Osteoblast (primary cell): Measurements from ENCODE around the gene IFT43. TPM values are rescaled to one million over a fixed set of nuclear protein-coding genes. Genes with fewer than 3 reads are reported as not detected.

ENCODE experiments used
- DNase-seq: peaks from one replicate; pipeline ENCODE4 v3.0.0; 2011; ENCODE audit warnings: low spot score, mixed read lengths; ENCODE audit not compliant: insufficient read length; ENCODE audit errors: missing footprints
- H2AFZ ChIP-seq: 2 replicates; pipeline ENCODE4 v1.6.0; 2011; ENCODE audit warnings: mild to moderate bottlenecking, low read length
- H3K27ac ChIP-seq: 2 replicates; pipeline ENCODE4 v1.5.1; 2011; ENCODE audit warnings: mild to moderate bottlenecking, low read depth, low read length, moderate library complexity
- H3K27me3 ChIP-seq: 2 replicates; pipeline ENCODE4 v1.6.0; 2012; ENCODE audit warnings: mild to moderate bottlenecking, control low read depth, inconsistent platforms, low read length, moderate library complexity; ENCODE audit not compliant: insufficient read depth
- H3K36me3 ChIP-seq: 2 replicates; pipeline ENCODE4 v1.5.1; 2011; ENCODE audit warnings: mild to moderate bottlenecking, low read length, control low read depth, moderate library complexity; ENCODE audit not compliant: insufficient read depth
- H3K4me1 ChIP-seq: 2 replicates; pipeline ENCODE4 v1.5.1; 2011; ENCODE audit warnings: mild to moderate bottlenecking, low read length, control low read depth, moderate library complexity; ENCODE audit not compliant: insufficient read depth
- H3K4me2 ChIP-seq: 2 replicates; pipeline ENCODE4 v1.6.0; 2011; ENCODE audit warnings: mild to moderate bottlenecking, low read length; ENCODE audit not compliant: insufficient read depth
- H3K4me3 ChIP-seq: fragments of 200-600 bp; sonication (generic); 3 replicates; pipeline ENCODE4 v1.5.1; 2012; ENCODE audit warnings: mild to moderate bottlenecking, low read length, inconsistent platforms; ENCODE audit not compliant: insufficient read depth
- H3K79me2 ChIP-seq: 2 replicates; pipeline ENCODE4 v1.6.0; 2012; ENCODE audit warnings: mild to moderate bottlenecking, low read length, control low read depth, inconsistent platforms; ENCODE audit not compliant: insufficient read depth
- H3K9me3 ChIP-seq: 2 replicates; pipeline ENCODE4 v1.5.1; 2011; ENCODE audit warnings: low read depth, low read length, control low read depth
- H4K20me1 ChIP-seq: 2 replicates; pipeline ENCODE4 v1.6.0; 2012; ENCODE audit warnings: mild to moderate bottlenecking, low read length, control low read depth; ENCODE audit not compliant: insufficient read depth
- total RNA-seq: library from RNA; depleted of rRNA; stranded (reverse); fragments of >200 nt; gene quantifications from 2 replicates; pipeline ENCODE4 v1.2.3, GENCODE V29; 2012
- TF ChIP-seq, protein P1 (sequence below): IDR thresholded peaks from 2 replicates; pipeline ENCODE4 v1.5.1; 2011; ENCODE audit warnings: mild to moderate bottlenecking, low read depth, low read length, moderate library complexity; ENCODE audit errors: extremely low read depth

The IFT43 gene
- total RNA-seq, 1 donor = 32.6 TPM

GRCh38 chr14:75987201-75987970 lies 1.8 kb downstream of the IFT43 start:
- no peaks in the 10 kb centered on the region for H3K9me3 ChIP-seq
- no peak for DNase-seq
- peaks cover 26% of the 10 kb centered on the region for H3K79me2 ChIP-seq
- no peaks in the 10 kb centered on the region for H3K27me3 ChIP-seq
- peaks cover 17% of the 10 kb centered on the region for H3K36me3 ChIP-seq
- TF ChIP-seq, protein P1, sequence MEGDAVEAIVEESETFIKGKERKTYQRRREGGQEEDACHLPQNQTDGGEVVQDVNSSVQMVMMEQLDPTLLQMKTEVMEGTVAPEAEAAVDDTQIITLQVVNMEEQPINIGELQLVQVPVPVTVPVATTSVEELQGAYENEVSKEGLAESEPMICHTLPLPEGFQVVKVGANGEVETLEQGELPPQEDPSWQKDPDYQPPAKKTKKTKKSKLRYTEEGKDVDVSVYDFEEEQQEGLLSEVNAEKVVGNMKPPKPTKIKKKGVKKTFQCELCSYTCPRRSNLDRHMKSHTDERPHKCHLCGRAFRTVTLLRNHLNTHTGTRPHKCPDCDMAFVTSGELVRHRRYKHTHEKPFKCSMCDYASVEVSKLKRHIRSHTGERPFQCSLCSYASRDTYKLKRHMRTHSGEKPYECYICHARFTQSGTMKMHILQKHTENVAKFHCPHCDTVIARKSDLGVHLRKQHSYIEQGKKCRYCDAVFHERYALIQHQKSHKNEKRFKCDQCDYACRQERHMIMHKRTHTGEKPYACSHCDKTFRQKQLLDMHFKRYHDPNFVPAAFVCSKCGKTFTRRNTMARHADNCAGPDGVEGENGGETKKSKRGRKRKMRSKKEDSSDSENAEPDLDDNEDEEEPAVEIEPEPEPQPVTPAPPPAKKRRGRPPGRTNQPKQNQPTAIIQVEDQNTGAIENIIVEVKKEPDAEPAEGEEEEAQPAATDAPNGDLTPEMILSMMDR = no peak
- H4K20me1 ChIP-seq = no peaks in the 10 kb centered on the region
- H3K4me2 ChIP-seq = no peak overlapping the region
- H3K4me3 ChIP-seq = no peak overlapping the region
- peak overlapping the region; percentile 90 for H3K27ac ChIP-seq
- H3K4me1 ChIP-seq = peaks cover 41% of the 10 kb centered on the region
- no peak overlapping the region for H2AFZ ChIP-seq

- Histone ChIP-seq H3K27ac (peak overlapping the region; percentile 91), H3K4me2 (peak overlapping the region; percentile 35)
- DNase-seq = no peak
Measured at GRCh38 chr14:75989134-75989533, 3.6 kb downstream of the IFT43 start.

DNA sequence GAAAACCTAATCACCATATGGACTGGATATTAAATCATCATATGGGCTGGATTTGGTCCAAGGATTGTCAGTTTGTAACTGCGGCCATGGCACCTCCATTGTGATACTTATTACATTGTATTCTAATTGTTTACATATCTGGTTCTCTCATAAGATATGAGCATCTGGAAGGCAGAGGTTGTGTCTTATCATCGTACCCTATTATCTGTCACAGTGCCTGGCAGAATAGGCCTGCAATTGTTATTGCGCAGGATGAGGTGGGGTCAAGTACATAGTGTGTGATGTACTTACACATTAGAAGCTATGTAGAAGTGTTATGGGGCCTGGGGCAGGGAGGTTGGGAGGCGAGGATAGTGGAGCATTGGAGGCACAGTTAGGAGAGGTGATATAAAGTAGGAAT lies 4.7 kb downstream of the IFT43 start:
- Histone ChIP-seq H4K20me1 (peaks cover 4% of the 10 kb centered on the region), H3K4me3 (no peak overlapping the region), H3K27me3 (no peaks in the 10 kb centered on the region), H3K9me3 (no peaks in the 10 kb centered on the region), H3K36me3 (peaks cover 26% of the 10 kb centered on the region), H3K4me2 (no peak overlapping the region), H3K27ac (no peak overlapping the region), H3K79me2 (peaks cover 26% of the 10 kb centered on the region), H3K4me1 (peaks cover 46% of the 10 kb centered on the region), H2AFZ (no peak overlapping the region)
- TF ChIP-seq, protein P1 = no peak
- no peak for DNase-seq

More at GRCh38 chr14:75989134-75989533, 3.6 kb downstream of the IFT43 start:
- H3K36me3 ChIP-seq = peaks cover 26% of the 10 kb centered on the region
- no peak overlapping the region for H3K4me3 ChIP-seq
- H3K79me2 ChIP-seq = peaks cover 26% of the 10 kb centered on the region
- no peak overlapping the region for H2AFZ ChIP-seq
- H3K4me1 ChIP-seq = peaks cover 38% of the 10 kb centered on the region
- H4K20me1 ChIP-seq = no peaks in the 10 kb centered on the region
- H3K27me3 ChIP-seq = no peaks in the 10 kb centered on the region
- no peaks in the 10 kb centered on the region for H3K9me3 ChIP-seq
- TF ChIP-seq, protein P1 = no peak

GRCh38 chr14:75991753-75992152 lies 6.2 kb downstream of the IFT43 start:
- Histone ChIP-seq H3K79me2 (peaks cover 19% of the 10 kb centered on the region), H3K4me1 (peaks cover 39% of the 10 kb centered on the region), H3K27ac (peak overlapping the region; percentile 70), H3K4me2 (peak overlapping the region; percentile 23), H3K9me3 (no peaks in the 10 kb centered on the region), H3K4me3 (no peak overlapping the region), H4K20me1 (peaks cover 4% of the 10 kb centered on the region), H3K27me3 (no peaks in the 10 kb centered on the region), H2AFZ (no peak overlapping the region), H3K36me3 (peaks cover 30% of the 10 kb centered on the region)
- no peak for DNase-seq
- TF ChIP-seq, protein P1 = no peak
